ENCODE measurements around the gene ZC2HC1B. TPM values are rescaled to one million over a fixed set of nuclear protein-coding genes. Genes with fewer than 3 reads are reported as not detected.

The ZC2HC1B gene
- total and polyA plus RNA-seq, 8 donors = not detected

- intact Hi-C loops (cut with DNase I) = no loop called here
Measured at GRCh38 chr6:143965503-143966171, 101.4 kb downstream of the ZC2HC1B start.

GRCh38 chr6:143966312-143966711 is 102.0 kb downstream of the ZC2HC1B start:
- DNase-seq (no peak), ATAC-seq (no peak)
- intact Hi-C loops (cut with DNase I) = no loop called here
- Histone ChIP-seq H3K9me3 (no peaks in the 10 kb centered on the region), H3K4me3 (no peak overlapping the region), H3K27ac (peak overlapping the region in 1 of 2 donors; percentile 5), H3K27me3 (no peaks in the 10 kb centered on the region), H3K4me1 (peaks cover 6 to 51% of the 10 kb centered on the region in 2 donors), H3K36me3 (no peaks in the 10 kb centered on the region)
- TF ChIP-seq CTCF (IDR thresholded peaks at IDR 0.05) = no peak

More at GRCh38 chr6:143965503-143966171, 101.4 kb downstream of the ZC2HC1B start:
- no peaks in the 10 kb centered on the region for H3K27me3 ChIP-seq
- peaks cover 2 to 48% of the 10 kb centered on the region in 2 donors for H3K4me1 ChIP-seq
- H3K9me3 ChIP-seq = no peaks in the 10 kb centered on the region
- no peaks in the 10 kb centered on the region for H3K36me3 ChIP-seq
- no peak for DNase-seq
- peak; percentile 48 for ATAC-seq
- no peak overlapping the region for H3K4me3 ChIP-seq
- H3K27ac ChIP-seq = peak overlapping the region in 1 of 2 donors; percentile 5
- no peak for TF ChIP-seq CTCF (IDR thresholded peaks at IDR 0.05)

- H3K27me3 ChIP-seq = no peaks in the 10 kb centered on the region
Measured at GRCh38 chr6:143967706-143968376, 103.6 kb downstream of the ZC2HC1B start.

GRCh38 chr6:143969077-143969476 is 104.8 kb downstream of the ZC2HC1B start:
- ATAC-seq = no peak
- H3K4me1 ChIP-seq = peaks cover 7 to 45% of the 10 kb centered on the region in 2 donors
- TF ChIP-seq CTCF (IDR thresholded peaks at IDR 0.05) = no peak
- DNase-seq = no peak
- H3K27me3 ChIP-seq = no peaks in the 10 kb centered on the region
- H3K36me3 ChIP-seq = no peaks in the 10 kb centered on the region
- intact Hi-C loops (cut with DNase I) = no loop called here
- H3K27ac ChIP-seq = no peak overlapping the region
- H3K4me3 ChIP-seq = no peak overlapping the region
- H3K9me3 ChIP-seq = no peaks in the 10 kb centered on the region

More at GRCh38 chr6:143967706-143968376, 103.6 kb downstream of the ZC2HC1B start:
- TF ChIP-seq CTCF (IDR thresholded peaks at IDR 0.05) = no peak
- no peaks in the 10 kb centered on the region for H3K9me3 ChIP-seq
- intact Hi-C loops (cut with DNase I) = no loop called here
- peaks cover 7 to 53% of the 10 kb centered on the region in 2 donors for H3K4me1 ChIP-seq
- no peaks in the 10 kb centered on the region for H3K36me3 ChIP-seq
- ATAC-seq = no peak
- H3K27ac ChIP-seq = no peak overlapping the region
- peak in 2 of 4 donors; percentile 86 to 89 for DNase-seq
- no peak overlapping the region for H3K4me3 ChIP-seq

- H3K27me3 ChIP-seq = no peaks in the 10 kb centered on the region
- H3K27ac ChIP-seq = no peak overlapping the region
- ATAC-seq = peak; percentile 76
Measured at GRCh38 chr6:143970456-143971218, 106.4 kb downstream of the ZC2HC1B start.

More at GRCh38 chr6:143970456-143971218, 106.4 kb downstream of the ZC2HC1B start:
- DNase-seq = peak in 1 of 4 donors; percentile 59
- H3K4me3 ChIP-seq = no peak overlapping the region
- H3K9me3 ChIP-seq = no peaks in the 10 kb centered on the region
- no peak for TF ChIP-seq CTCF (IDR thresholded peaks at IDR 0.05)
- peaks cover 7 to 38% of the 10 kb centered on the region in 2 donors for H3K4me1 ChIP-seq
- intact Hi-C loops (cut with DNase I) = no loop called here
- no peaks in the 10 kb centered on the region for H3K36me3 ChIP-seq

Data from left lung (tissue), 10 donors.